NOMO-1 treated with DMSO at 0.1 percent for 48 hours (cell line): ENCODE results near the gene FHIT.

Experiments used
- DNase-seq: peaks from one replicate; lab custom pipeline; 2025; ENCODE audit not compliant: unreplicated experiment; lab: John Stamatoyannopoulos, UW

The FHIT gene

DNA sequence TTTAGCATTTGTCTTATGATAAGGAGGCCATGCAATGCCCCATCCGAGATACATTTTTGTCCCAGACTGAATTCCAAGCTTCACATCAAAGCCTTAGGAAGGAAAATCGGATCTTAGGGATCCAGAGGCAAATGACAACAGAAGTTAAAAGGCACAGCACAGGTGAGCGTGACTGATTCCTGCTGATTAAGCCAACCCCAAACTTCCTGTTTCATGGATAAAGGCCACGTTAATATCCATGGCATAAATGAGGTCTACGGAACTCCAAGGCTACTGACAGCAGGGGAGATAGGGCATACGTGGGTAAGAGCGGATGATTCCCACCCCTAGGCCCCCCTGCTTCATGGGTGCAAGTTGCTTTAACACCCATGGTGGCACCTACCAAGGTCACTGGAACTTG, 471.6 kb downstream of the FHIT start:
- no peak for DNase-seq

DNA sequence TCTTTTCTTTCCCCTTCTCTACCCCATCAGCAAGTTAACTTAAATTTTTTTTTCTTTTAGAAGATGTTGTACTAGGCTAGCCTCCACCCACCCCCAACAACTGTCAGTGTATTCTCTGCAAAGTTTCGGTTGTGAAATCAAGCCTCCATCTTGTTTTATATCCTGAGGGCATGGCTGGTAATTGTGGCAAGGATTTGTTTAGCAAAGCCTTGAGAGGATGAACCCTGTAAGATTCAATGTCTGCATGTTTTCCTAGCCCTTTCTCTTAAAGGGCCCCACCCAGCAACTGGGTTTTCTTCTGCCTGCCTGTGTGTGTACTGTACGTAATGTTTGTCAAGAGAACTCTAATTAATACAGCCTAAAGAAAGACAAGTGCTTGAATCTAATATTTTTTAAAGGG, 475.3 kb downstream of the FHIT start:
- DNase-seq = no peak

- DNase-seq = no peak
Observed at GRCh38 chr3:60774617-60775016, 476.6 kb downstream of the FHIT start.

GRCh38 chr3:60772584-60772983, 478.7 kb downstream of the FHIT start:
- no peak for DNase-seq

DNA sequence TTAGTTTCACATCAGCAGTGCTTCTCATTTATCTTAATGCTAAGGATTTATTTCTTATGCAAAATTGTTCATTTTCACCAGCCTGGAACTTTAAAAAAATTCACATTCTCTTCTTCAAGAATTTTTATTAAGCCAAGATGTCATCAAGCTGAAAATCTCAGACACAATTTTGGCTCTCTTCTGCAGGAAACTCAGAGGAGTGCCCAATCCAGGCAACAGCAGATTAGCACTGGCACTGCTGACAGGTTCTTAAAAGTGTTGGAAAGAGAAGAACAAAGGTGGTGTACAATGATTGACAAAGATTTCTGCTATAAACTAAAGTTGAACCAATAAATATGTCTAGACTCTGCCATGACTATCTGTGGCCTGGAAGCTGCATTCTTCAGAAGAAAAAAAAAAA, 479.5 kb downstream of the FHIT start:
- DNase-seq = no peak

GRCh38 chr3:60770532-60770931, 480.7 kb downstream of the FHIT start:
- no peak for DNase-seq

DNA sequence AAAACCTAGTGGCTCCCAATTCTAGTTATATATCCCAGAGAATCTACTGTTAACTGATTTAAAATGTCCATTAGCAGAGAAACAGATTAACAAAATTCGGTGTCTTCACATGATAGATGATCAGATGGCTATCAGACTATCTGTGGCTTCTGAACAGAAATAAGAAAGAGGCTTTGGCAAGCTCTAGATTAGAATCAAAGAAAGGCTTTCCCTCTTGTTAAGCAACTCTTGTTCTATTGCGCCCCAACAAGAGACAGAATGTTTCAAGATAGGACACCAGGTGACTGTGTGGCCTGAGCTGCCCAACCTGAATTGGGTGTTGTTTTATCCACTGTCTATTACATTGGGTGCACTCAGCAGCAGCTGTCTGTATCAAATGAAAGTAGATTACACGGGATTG, 483.7 kb downstream of the FHIT start:
- DNase-seq = no peak

GRCh38 chr3:60765776-60766175, 485.5 kb downstream of the FHIT start:
- no peak for DNase-seq

DNA sequence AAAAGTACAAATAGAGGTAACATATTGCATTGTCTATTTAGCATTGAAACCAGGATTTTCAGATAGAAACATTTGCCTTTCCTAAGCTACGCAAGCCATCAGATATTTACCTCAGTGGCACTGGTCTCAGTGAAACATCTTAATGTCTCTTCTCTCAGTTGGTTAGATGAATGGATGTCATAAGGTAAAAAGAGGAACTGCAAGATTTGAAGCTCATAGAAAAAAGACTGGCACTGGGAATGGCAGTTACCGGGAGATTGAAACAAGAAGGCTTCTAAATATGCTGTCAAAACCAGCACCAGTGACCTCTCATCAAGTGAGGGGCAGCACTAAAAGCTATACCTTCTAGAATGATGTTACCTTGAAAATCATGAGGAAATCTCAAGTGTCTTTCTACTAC, 486.4 kb downstream of the FHIT start:
- peak; percentile 42 for DNase-seq

DNA sequence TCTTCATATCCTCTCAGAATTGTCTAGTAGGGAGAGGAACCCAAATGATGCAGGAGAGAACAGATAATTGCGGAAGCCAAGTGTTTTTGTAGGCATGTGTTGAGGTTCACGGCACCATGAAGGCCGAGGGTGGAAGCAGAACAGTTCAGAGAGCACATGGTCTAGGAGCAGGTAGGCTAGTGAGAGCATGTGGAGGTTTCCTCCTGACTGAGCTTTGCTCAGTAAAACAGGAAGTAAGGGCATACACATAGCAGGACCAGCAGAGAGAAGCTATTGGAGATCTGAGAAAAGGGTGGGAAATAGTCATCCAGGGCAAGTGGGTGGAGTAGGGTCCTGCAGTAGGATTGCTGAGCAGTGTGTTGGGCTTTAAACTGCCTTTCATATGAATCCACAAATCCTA, 491.1 kb downstream of the FHIT start:
- DNase-seq = peak; percentile 18

DNA sequence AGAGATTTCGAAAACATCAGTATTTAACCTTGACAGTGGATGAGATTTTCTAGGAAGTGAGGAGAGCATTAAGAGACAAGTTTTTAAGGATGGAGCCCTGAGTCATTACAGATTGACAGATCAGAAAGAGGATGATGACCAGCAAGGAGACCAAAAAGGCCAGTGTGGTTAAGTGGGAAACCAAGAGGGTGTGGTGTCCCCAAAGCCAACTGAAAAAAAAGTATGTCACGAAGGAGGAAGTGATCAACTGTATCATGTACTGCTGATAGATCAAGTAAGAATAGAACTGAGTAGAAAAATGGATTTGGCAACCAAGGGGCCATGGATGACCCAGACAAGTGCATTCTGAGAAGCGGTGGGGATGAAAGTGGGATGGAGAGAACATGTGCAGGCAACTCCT, 491.8 kb downstream of the FHIT start:
- peak; percentile 90 for DNase-seq

- no peak for DNase-seq
Observed at GRCh38 chr3:60758831-60759230, 492.4 kb downstream of the FHIT start.

DNA sequence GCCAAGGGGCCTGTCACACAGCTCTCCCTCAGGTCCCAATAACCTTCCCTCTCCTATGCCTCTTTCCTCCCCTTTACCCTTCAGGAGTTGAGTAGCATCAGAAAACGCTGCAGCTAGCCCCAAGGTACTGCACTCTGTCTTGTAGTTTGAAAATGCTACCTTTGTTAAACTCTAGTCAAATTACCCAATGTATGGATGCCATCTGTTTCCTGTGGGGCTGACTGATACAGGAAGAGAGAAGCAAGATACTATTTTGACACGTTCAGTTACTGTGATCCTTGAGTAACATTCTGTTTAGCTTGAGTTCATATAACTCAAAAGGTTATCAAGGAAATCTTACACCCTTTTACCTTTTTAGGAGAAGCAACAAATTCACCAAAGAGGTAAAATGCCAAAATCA, 493.1 kb downstream of the FHIT start:
- DNase-seq = peak; percentile 90

DNA sequence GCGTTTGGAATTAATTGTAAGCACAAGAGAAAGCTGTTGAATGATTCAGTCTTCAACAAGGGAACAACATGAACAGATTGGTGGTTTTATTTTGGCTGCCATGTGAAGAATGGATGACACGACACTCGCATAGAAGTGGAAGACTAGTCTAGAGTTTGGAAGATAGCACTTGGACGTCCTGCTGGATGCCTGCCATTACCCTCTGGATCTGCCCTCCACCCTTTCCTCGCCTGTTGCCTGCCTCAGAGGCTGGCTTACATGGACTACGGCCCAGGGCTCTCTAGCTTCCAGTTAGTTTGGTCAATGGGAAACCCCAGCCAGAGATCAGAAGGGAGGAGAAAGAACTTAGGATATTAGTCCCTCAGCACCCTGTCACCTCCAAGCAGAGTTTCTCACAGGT, 493.5 kb downstream of the FHIT start:
- DNase-seq = no peak

GRCh38 chr3:60756241-60757030, 494.8 kb downstream of the FHIT start:
- peak; percentile 4 for DNase-seq

DNA sequence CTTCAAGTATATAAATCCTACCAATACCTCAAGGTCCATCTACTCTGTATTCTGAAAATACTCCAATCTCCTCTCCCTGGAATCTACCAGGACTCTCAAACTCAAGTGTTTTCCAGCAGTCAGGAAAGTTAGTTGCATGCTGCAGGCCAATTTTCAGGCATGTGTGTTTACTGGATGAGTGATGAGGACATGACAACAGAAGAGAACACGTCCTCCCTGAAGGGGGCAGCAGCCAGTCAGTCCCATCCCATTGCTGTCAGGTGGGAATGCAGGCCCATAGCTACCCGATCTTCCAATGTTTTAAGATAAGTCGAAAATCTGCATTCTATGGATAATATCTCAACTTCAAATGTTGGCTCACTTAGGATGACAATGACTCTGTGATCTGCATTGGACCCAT, 496.2 kb downstream of the FHIT start:
- no peak for DNase-seq

DNA sequence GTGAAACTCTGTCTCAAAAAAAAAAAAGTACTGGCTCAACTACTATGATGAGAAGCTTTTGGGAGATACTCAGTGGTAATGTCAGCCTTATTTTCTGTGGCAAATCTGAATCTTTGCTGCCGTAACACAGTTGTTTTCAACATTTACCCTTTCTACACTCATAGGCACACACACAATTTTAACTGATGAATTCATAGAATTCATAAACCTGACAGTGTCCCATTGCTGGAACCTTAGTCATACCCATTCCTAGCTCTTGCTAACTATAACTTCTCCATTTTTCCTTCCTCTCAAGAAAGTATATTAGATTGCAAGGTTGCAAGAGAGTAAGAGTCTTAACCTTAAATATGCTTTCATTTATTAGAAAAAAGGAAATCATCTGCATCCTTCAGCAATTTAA, 496.6 kb downstream of the FHIT start:
- peak; percentile 42 for DNase-seq

DNA sequence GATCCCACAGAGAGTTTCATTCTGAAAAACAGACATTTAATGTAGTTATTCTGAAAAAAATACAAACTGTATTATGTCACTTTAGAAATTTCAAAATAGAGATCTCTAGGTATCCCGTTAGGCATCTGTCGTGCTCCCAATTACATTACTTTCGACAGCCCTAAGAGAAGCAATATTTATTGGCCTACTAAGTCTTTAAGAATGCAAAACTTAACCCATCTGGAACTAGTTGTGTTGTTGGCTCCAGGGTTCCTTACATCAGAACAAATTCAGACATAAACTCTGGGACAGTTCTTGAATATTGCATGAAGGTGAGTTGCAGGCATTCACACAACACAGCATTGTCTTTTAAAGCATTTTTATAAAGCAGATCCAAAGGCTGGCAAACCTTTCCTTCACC, 498.4 kb downstream of the FHIT start:
- DNase-seq = no peak

GRCh38 chr3:60746695-60747416, 504.4 kb downstream of the FHIT start:
- DNase-seq = peak; percentile 1

GRCh38 chr3:60746043-60746638, 505.1 kb downstream of the FHIT start:
- DNase-seq = no peak

DNA sequence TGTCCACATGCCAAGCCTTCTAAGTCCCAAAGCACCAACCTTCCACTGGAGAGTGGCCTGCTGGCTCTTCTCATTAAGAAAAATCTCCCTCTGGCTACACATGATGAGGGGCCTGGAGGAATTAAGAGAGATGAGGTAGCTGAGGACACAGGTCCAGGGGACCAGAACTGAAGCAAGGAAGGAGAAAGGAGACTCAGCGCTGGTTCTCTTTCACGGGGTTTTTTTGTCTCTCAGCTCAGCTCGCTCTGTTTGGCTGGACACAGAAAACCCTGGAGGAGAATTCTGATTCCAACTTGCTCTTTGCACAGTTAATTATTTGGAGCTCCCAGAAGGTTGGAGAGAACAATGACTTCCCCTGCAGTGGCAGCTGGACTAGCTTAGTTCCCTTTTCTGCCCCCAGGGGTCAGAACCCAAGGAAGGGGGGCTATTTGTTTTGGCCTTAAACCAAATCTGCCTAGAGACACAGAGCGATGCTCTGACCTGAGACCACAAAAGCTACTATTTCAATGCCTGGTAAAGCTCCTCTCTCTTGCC, 507.6 kb downstream of the FHIT start:
- no peak for DNase-seq

- no peak for DNase-seq
Observed at GRCh38 chr3:60742606-60743145, 508.6 kb downstream of the FHIT start.
